Middle frontal gyrus (tissue), 1 donor: ENCODE data around the gene PPP3CA.
"Not testable (repeated sequence)": the region's sequence is repeated elsewhere in the genome, so short reads cannot be mapped to it uniquely, and the experiment has no call there.

ENCODE experiments used
- DNase-seq: peaks from one replicate; pipeline ENCODE4 v3.0.0-alpha.2; 2015; ENCODE audit warnings: low spot score; ENCODE audit errors: extremely low spot score

Gene PPP3CA

GRCh38 chr4:101145021-101145420, 202.3 kb downstream of the PPP3CA start:
- no peak for DNase-seq

- no peak for DNase-seq
Observed at GRCh38 chr4:101142259-101142658, 205.1 kb downstream of the PPP3CA start.

GRCh38 chr4:101141855-101142254, 205.5 kb downstream of the PPP3CA start:
- DNase-seq: no peak

- no peak for DNase-seq
Observed at GRCh38 chr4:101141230-101141629, 206.1 kb downstream of the PPP3CA start.

- DNase-seq: no peak
Observed at GRCh38 chr4:101140228-101140627, 207.1 kb downstream of the PPP3CA start.

- DNase-seq: no peak
Observed at GRCh38 chr4:101136373-101137370, 210.7 kb downstream of the PPP3CA start.

- no peak for DNase-seq
Observed at GRCh38 chr4:101135371-101136010, 211.8 kb downstream of the PPP3CA start.

- not testable (repeated sequence) for DNase-seq
Observed at GRCh38 chr4:101131058-101131457, 216.3 kb downstream of the PPP3CA start.

- not testable (repeated sequence) for DNase-seq
Observed at GRCh38 chr4:101128898-101129297, 218.4 kb downstream of the PPP3CA start.

GRCh38 chr4:101128473-101128872, 218.9 kb downstream of the PPP3CA start:
- DNase-seq: no peak

GRCh38 chr4:101127176-101127790, 220.0 kb downstream of the PPP3CA start:
- no peak for DNase-seq

GRCh38 chr4:101126059-101126458, 221.3 kb downstream of the PPP3CA start:
- no peak for DNase-seq

- no peak for DNase-seq
Observed at GRCh38 chr4:101125045-101125942, 222.0 kb downstream of the PPP3CA start.

GRCh38 chr4:101123231-101123630, 224.1 kb downstream of the PPP3CA start:
- no peak for DNase-seq

GRCh38 chr4:101122019-101122418, 225.3 kb downstream of the PPP3CA start:
- DNase-seq: no peak

- no peak for DNase-seq
Observed at GRCh38 chr4:101119141-101119540, 228.2 kb downstream of the PPP3CA start.

- no peak for DNase-seq
Observed at GRCh38 chr4:101118617-101119016, 228.7 kb downstream of the PPP3CA start.

- no peak for DNase-seq
Observed at GRCh38 chr4:101115887-101116286, 231.4 kb downstream of the PPP3CA start.

GRCh38 chr4:101114936-101115372, 232.4 kb downstream of the PPP3CA start:
- DNase-seq: no peak

- DNase-seq: no peak
Observed at GRCh38 chr4:101104312-101105052, 242.8 kb downstream of the PPP3CA start.
